KG1 (cell line): Measurements from ENCODE around the gene CBX3.
"Not testable (repeated sequence)": the region's sequence is repeated elsewhere in the genome, so short reads cannot be mapped to it uniquely, and the experiment has no call there.

Experiments used
- DNase-seq: peaks from one replicate; lab custom pipeline; 2025; lab: John Stamatoyannopoulos, UW

CBX3 gene

DNA sequence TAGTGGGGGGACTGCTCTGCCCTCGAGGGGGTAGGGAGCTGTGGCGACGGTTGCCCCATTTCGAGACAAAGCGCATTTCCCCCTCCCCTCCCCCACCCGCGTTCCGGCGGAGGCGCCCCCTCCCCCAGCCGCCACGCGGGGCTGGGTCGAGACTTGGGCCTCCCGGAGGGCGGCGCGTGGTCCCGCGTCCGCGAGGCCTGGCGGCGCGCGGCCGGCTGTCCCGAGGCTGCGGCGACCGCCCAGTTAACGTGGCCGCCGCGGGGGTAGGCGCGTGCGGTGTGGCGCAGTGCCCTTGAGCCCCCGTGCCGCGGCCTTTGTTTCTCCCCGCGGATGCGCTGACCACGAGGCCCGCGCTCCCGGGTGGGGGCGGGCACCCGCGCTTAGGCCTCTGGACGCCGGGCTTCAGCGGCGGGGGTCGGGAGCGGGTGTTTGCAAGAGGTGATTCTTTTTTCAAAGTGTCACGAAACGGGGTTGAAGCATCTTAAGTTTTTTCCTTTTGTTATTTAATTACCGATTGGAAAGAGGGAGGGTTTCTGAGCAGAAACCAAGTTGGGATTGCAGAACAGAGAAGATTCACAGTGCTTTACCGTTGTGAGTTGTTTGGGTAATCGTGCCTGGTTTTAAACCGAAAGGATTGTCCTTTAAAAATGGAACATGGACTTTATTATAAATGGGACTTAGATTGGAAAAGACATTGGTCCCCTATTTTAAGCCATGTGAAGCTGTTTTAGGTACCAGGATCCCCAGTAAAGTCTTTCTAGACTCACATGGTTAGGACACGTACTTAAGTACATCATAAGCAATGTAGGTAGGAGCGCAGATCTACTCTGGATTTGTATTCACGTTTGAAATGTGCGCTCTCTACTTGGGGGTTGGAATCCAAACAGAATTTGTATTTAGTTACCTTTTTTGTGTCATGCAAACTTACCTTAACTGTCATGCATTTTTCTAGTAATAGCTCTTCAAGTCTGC, 760 bp downstream of the CBX3 start:
- DNase-seq: no peak

- DNase-seq: no peak
Observed at GRCh38 chr7:26203016-26203415, 1.5 kb downstream of the CBX3 start.

GRCh38 chr7:26208040-26208439, 6.5 kb downstream of the CBX3 start:
- DNase-seq: no peak

- DNase-seq: no peak
Observed at GRCh38 chr7:26212921-26213718, 11.6 kb downstream of the CBX3 start.

- DNase-seq: no peak
Observed at GRCh38 chr7:26213807-26214515, 12.4 kb downstream of the CBX3 start.

- DNase-seq: no peak
Observed at GRCh38 chr7:26216049-26216448, 14.5 kb downstream of the CBX3 start.

DNA sequence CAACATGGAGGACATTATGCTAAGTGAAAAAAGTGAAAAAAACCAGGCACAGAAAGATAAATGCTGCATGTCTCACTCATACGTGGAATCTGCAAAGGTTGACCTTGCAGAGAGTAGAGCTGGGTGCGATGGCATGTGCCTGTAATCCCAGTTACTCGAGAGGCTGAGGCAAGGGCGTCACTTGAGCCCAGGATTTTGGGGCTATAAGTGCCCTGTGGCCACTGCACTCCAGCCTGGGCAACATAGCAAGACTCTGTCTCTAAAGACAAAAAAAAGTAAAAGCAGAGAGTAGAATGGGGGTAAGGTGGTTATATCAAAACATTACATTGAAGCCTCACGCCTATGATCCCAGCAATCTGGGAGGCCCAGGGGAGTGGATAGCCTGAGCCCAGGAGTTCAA, 22.8 kb downstream of the CBX3 start:
- DNase-seq: no peak

- DNase-seq: no peak
Observed at GRCh38 chr7:26227987-26228386, 26.4 kb downstream of the CBX3 start.

GRCh38 chr7:26233902-26234511, 32.5 kb downstream of the CBX3 start:
- DNase-seq: no peak

- no peak for DNase-seq
Observed at GRCh38 chr7:26237035-26237807, 35.7 kb downstream of the CBX3 start.

GRCh38 chr7:26238032-26238431, 36.5 kb downstream of the CBX3 start:
- DNase-seq: no peak

DNA sequence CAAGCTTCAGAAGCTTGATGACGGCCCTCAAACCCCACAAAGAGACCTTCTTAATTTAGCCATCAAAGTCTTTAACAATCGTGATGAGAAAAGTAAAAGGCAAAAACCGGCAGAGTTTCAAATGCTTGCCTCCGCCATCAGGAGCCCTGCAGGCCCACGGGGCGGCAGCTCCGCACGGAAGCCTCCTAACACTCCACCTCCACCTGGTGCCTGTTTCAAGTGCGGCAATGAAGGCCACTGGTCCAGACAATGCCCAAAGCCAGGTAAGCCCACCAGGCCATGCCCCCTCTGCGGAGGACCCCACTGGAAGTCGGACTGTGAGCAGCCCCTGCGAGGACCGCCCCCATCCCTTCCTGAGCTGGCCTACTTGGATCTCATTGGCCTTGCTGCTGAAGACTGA, 43.6 kb downstream of the CBX3 start:
- DNase-seq: no peak

DNA sequence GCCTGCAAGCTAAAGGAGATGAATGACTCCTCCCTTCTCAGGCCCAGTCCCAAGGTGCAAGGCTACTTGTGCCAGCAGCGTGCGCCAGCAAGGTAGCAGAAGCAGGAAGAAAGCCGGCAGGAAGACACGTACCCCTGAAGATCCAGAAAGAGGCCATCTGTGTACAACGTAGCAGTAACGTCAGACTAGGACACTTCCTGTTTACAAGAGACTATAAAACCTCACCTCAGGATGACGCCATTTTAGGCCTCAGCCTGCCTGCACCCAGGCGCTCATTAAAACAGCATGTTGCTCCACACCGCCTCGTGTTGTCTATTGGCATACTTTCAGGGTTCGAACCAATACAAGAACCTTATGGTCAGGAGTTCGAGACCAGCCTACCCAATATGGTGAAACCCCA, 48.7 kb downstream of the CBX3 start:
- no peak for DNase-seq

GRCh38 chr7:26261866-26262265, 60.3 kb downstream of the CBX3 start:
- not testable (repeated sequence) for DNase-seq
